Breast epithelium (tissue), 4 donors: ENCODE results near the gene RAB28. TPM values are rescaled to one million over a fixed set of nuclear protein-coding genes. Genes with fewer than 3 reads are reported as not detected.

ENCODE experiments used
- DNase-seq, 2 donors: peaks; one replicate each; pipeline ENCODE4 v3.0.0-alpha.2; 2019; ENCODE audit warnings: low spot score in 2 of 2
- H3K27ac ChIP-seq, 2 donors: fragments of 200-600 bp; sonication (generic) in 1 of 2; one replicate each; pipeline ENCODE4 v1.5.1; 2016 to 2019; ENCODE audit warnings: mild to moderate bottlenecking in 1 of 2
- H3K27me3 ChIP-seq, 2 donors: fragments of 200-600 bp; sonication (generic) in 1 of 2; one replicate each; pipeline versions ENCODE4 v1.5.1 to v1.6.0; 2017 to 2019; ENCODE audit warnings: control low read depth in 1 of 2, mild to moderate bottlenecking in 1 of 2
- H3K36me3 ChIP-seq: fragments of 200-600 bp; one replicate; pipeline ENCODE4 v1.5.1; 2019
- H3K4me1 ChIP-seq, 2 donors: fragments of 200-600 bp; sonication (generic); one replicate each; pipeline ENCODE4 v1.5.1; 2016 to 2019; ENCODE audit warnings: control low read depth in 1 of 2
- H3K4me3 ChIP-seq, 3 donors: fragments of 200-600 bp; sonication (generic); 1 replicate in 2 of 3; 2 replicates in 1 of 3; pipeline ENCODE4 v1.5.1; 2016 to 2019; ENCODE audit warnings: mild to moderate bottlenecking in 3 of 3, moderate library complexity in 2 of 3
- H3K9me3 ChIP-seq, 2 donors: fragments of 200-600 bp; sonication (generic) in 1 of 2; one replicate each; pipeline ENCODE4 v1.5.1; 2016 to 2019; ENCODE audit warnings: control low read depth in 1 of 2
- CTCF ChIP-seq, 3 donors: fragments of 450-650 bp; IDR thresholded peaks; one replicate each; pipeline ENCODE4 v1.5.1; 2016 to 2017; ENCODE audit warnings: antibody characterized with exemption in 3 of 3, mild to moderate bottlenecking in 3 of 3, moderate library complexity in 3 of 3
- POLR2A ChIP-seq: fragments of 450-650 bp; IDR thresholded peaks from one replicate; pipeline ENCODE4 v1.6.1; 2016; ENCODE audit warnings: antibody characterized with exemption, mild to moderate bottlenecking, moderate library complexity
- POLR2AphosphoS5 ChIP-seq, 3 donors: sonication (generic); formaldehyde crosslinking; IDR thresholded peaks; one replicate each; pipeline ENCODE4 v1.6.1; 2017; ENCODE audit warnings: antibody characterized with exemption in 3 of 3
- intact Hi-C: fragments of 100-400 bp; cut with DNase I; formaldehyde crosslinking; loops from one replicate; pipeline ENCODE4 v1.15.1; 2023; ENCODE audit warnings: low total_unique reads
- total RNA-seq, 3 donors: library from RNA; depleted of rRNA; stranded (reverse); fragments of >200 nt; gene quantifications; one replicate each; pipeline ENCODE4 v1.1.0, GENCODE V29; 2016

Gene RAB28
- total RNA-seq, 3 donors from 2014 or later = 21.9 to 27.8 (median 24.3) TPM

- H3K4me3 ChIP-seq = no peak overlapping the region
- peaks cover 4% of the 10 kb centered on the region for H3K36me3 ChIP-seq
- intact Hi-C loops = no loop called here
- no peaks in the 10 kb centered on the region for H3K27me3 ChIP-seq
- no peak overlapping the region for H3K27ac ChIP-seq
- no peaks in the 10 kb centered on the region for H3K4me1 ChIP-seq
- TF ChIP-seq POLR2A = no peak
- no peak for TF ChIP-seq POLR2AphosphoS5 (IDR thresholded peaks at IDR 0.05)
- no peak for TF ChIP-seq CTCF (IDR thresholded peaks at IDR 0.05)
- peaks cover 0 to 22% of the 10 kb centered on the region in 2 donors for H3K9me3 ChIP-seq
- no peak for DNase-seq
These were observed 42.6 kb downstream of the RAB28 start for GRCh38 chr4:13441506-13441905.

- intact Hi-C loops = no loop called here
- Histone ChIP-seq H3K27me3 (no peaks in the 10 kb centered on the region), H3K4me3 (no peak overlapping the region), H3K36me3 (peaks cover 4% of the 10 kb centered on the region), H3K4me1 (no peaks in the 10 kb centered on the region), H3K9me3 (peaks cover 0 to 26% of the 10 kb centered on the region in 2 donors), H3K27ac (no peak overlapping the region)
- TF ChIP-seq CTCF (IDR thresholded peaks at IDR 0.05) = no peak
- no peak for TF ChIP-seq POLR2AphosphoS5 (IDR thresholded peaks at IDR 0.05)
- TF ChIP-seq POLR2A = no peak
- DNase-seq = no peak
These were observed 47.2 kb downstream of the RAB28 start for GRCh38 chr4:13436962-13437361.

- Histone ChIP-seq H3K27me3 (no peaks in the 10 kb centered on the region), H3K36me3 (no peaks in the 10 kb centered on the region), H3K9me3 (peaks cover 0 to 13% of the 10 kb centered on the region in 2 donors), H3K4me3 (no peak overlapping the region), H3K27ac (no peak overlapping the region), H3K4me1 (no peaks in the 10 kb centered on the region)
- intact Hi-C loops = no loop called here
- TF ChIP-seq POLR2A (no peak), CTCF (IDR thresholded peaks at IDR 0.05) (no peak), POLR2AphosphoS5 (IDR thresholded peaks at IDR 0.05) (no peak)
- DNase-seq = no peak
These were observed 51.7 kb downstream of the RAB28 start for GRCh38 chr4:13432453-13432852.

GRCh38 chr4:13430834-13431568, 53.1 kb downstream of the RAB28 start:
- Histone ChIP-seq H3K4me1 (no peaks in the 10 kb centered on the region), H3K4me3 (no peak overlapping the region), H3K9me3 (no peaks in the 10 kb centered on the region), H3K27ac (no peak overlapping the region), H3K36me3 (no peaks in the 10 kb centered on the region), H3K27me3 (no peaks in the 10 kb centered on the region)
- DNase-seq = no peak
- TF ChIP-seq POLR2A = no peak
- TF ChIP-seq CTCF (IDR thresholded peaks at IDR 0.05) = no peak
- TF ChIP-seq POLR2AphosphoS5 (IDR thresholded peaks at IDR 0.05) = no peak
- intact Hi-C loops = no loop called here

- Histone ChIP-seq H3K4me1 (no peaks in the 10 kb centered on the region), H3K27me3 (no peaks in the 10 kb centered on the region), H3K9me3 (no peaks in the 10 kb centered on the region), H3K4me3 (no peak overlapping the region), H3K36me3 (no peaks in the 10 kb centered on the region), H3K27ac (no peak overlapping the region)
- intact Hi-C loops = no loop called here
- no peak for DNase-seq
- TF ChIP-seq POLR2AphosphoS5 (IDR thresholded peaks at IDR 0.05) (no peak), CTCF (IDR thresholded peaks at IDR 0.05) (no peak), POLR2A (no peak)
These were observed 56.4 kb downstream of the RAB28 start for GRCh38 chr4:13427599-13428325.
